Measurements from ENCODE around the gene CEP95.
A peak's percentile ranks its signal among the peaks of the same experiment; 100 is the strongest.
"Not testable (repeated sequence)": the region's sequence is repeated elsewhere in the genome, so short reads cannot be mapped to it uniquely, and the experiment has no call there.

CEP95 gene

GRCh38 chr17:64506576-64507412, at the start of gene CEP95:
Gene CEP95, plus strand, starts transcription at chr17:64506977. Its CDS starts 121 bp downstream, at chr17:64507098.
- Histone ChIP-seq H3K9ac (ENCODE audit: low read depth, low read length) (peak within 1 kb of the TSS; percentile 100), H3K27me3 (ENCODE audit: control insufficient read depth, insufficient read depth, low read length) (no peaks in the 10 kb centered on the region), H3K9me3 (ENCODE audit: control insufficient read depth, insufficient read depth, low read length) (no peaks in the 10 kb centered on the region), H3K27ac (ENCODE audit: low read depth, low read length) (peak within 1 kb of the TSS; percentile 98), H3K4me3 (ENCODE audit: low read depth, low read length) (peak within 1 kb of the TSS; percentile 90), H3K4me1 (ENCODE audit: control insufficient read depth, insufficient read depth, low read length) (peaks cover 16% of the 10 kb centered on the region; the same call in 1 of the 2 replicates), H3K36me3 (ENCODE audit: control insufficient read depth, insufficient read depth, low read length) (peaks cover 66% of the 10 kb centered on the region)

GRCh38 chr17:64457156-64457555, 49.6 kb upstream of the CEP95 start:
- no peak overlapping the region for H3K27ac ChIP-seq (ENCODE audit: low read depth, low read length)
- no peaks in the 10 kb centered on the region for H3K9me3 ChIP-seq (ENCODE audit: control insufficient read depth, insufficient read depth, low read length)
- H3K4me3 ChIP-seq (ENCODE audit: low read depth, low read length): no peak overlapping the region
- no peak overlapping the region for H3K9ac ChIP-seq (ENCODE audit: low read depth, low read length)
- no peaks in the 10 kb centered on the region for H3K27me3 ChIP-seq (ENCODE audit: control insufficient read depth, insufficient read depth, low read length)
- H3K36me3 ChIP-seq (ENCODE audit: control insufficient read depth, insufficient read depth, low read length): no peaks in the 10 kb centered on the region
- no peaks in the 10 kb centered on the region for H3K4me1 ChIP-seq (ENCODE audit: control insufficient read depth, insufficient read depth, low read length)

GRCh38 chr17:64458756-64459155, 48.0 kb upstream of the CEP95 start:
- no peak overlapping the region for H3K4me3 ChIP-seq (ENCODE audit: low read depth, low read length)
- H3K27ac ChIP-seq (ENCODE audit: low read depth, low read length): no peak overlapping the region
- H3K27me3 ChIP-seq (ENCODE audit: control insufficient read depth, insufficient read depth, low read length): no peaks in the 10 kb centered on the region
- no peaks in the 10 kb centered on the region for H3K36me3 ChIP-seq (ENCODE audit: control insufficient read depth, insufficient read depth, low read length)
- H3K9ac ChIP-seq (ENCODE audit: low read depth, low read length): no peak overlapping the region
- H3K9me3 ChIP-seq (ENCODE audit: control insufficient read depth, insufficient read depth, low read length): no peaks in the 10 kb centered on the region
- H3K4me1 ChIP-seq (ENCODE audit: control insufficient read depth, insufficient read depth, low read length): no peaks in the 10 kb centered on the region

GRCh38 chr17:64459284-64459747, 47.5 kb upstream of the CEP95 start:
- no peak overlapping the region for H3K27ac ChIP-seq (ENCODE audit: low read depth, low read length)
- H3K27me3 ChIP-seq (ENCODE audit: control insufficient read depth, insufficient read depth, low read length): no peaks in the 10 kb centered on the region
- H3K9ac ChIP-seq (ENCODE audit: low read depth, low read length): no peak overlapping the region
- no peaks in the 10 kb centered on the region for H3K9me3 ChIP-seq (ENCODE audit: control insufficient read depth, insufficient read depth, low read length)
- no peak overlapping the region for H3K4me3 ChIP-seq (ENCODE audit: low read depth, low read length)
- H3K4me1 ChIP-seq (ENCODE audit: control insufficient read depth, insufficient read depth, low read length): no peaks in the 10 kb centered on the region
- no peaks in the 10 kb centered on the region for H3K36me3 ChIP-seq (ENCODE audit: control insufficient read depth, insufficient read depth, low read length)

GRCh38 chr17:64459818-64460217, 47.0 kb upstream of the CEP95 start:
- H3K9ac ChIP-seq (ENCODE audit: low read depth, low read length); H3K4me3 ChIP-seq (ENCODE audit: low read depth, low read length); H3K36me3 ChIP-seq (ENCODE audit: control insufficient read depth, insufficient read depth, low read length); H3K27me3 ChIP-seq (ENCODE audit: control insufficient read depth, insufficient read depth, low read length); H3K27ac ChIP-seq (ENCODE audit: low read depth, low read length); H3K9me3 ChIP-seq (ENCODE audit: control insufficient read depth, insufficient read depth, low read length); H3K4me1 ChIP-seq (ENCODE audit: control insufficient read depth, insufficient read depth, low read length): not testable (repeated sequence)

GRCh38 chr17:64460955-64461354, 45.8 kb upstream of the CEP95 start:
- Histone ChIP-seq H3K9me3 (ENCODE audit: control insufficient read depth, insufficient read depth, low read length) (no peaks in the 10 kb centered on the region), H3K9ac (ENCODE audit: low read depth, low read length) (no peak overlapping the region), H3K27ac (ENCODE audit: low read depth, low read length) (no peak overlapping the region), H3K4me3 (ENCODE audit: low read depth, low read length) (no peak overlapping the region), H3K36me3 (ENCODE audit: control insufficient read depth, insufficient read depth, low read length) (no peaks in the 10 kb centered on the region), H3K4me1 (ENCODE audit: control insufficient read depth, insufficient read depth, low read length) (no peaks in the 10 kb centered on the region), H3K27me3 (ENCODE audit: control insufficient read depth, insufficient read depth, low read length) (no peaks in the 10 kb centered on the region)

GRCh38 chr17:64461788-64462187, 45.0 kb upstream of the CEP95 start:
- Histone ChIP-seq H3K4me3 (ENCODE audit: low read depth, low read length) (no peak overlapping the region), H3K4me1 (ENCODE audit: control insufficient read depth, insufficient read depth, low read length) (no peaks in the 10 kb centered on the region), H3K9ac (ENCODE audit: low read depth, low read length) (no peak overlapping the region), H3K9me3 (ENCODE audit: control insufficient read depth, insufficient read depth, low read length) (no peaks in the 10 kb centered on the region), H3K36me3 (ENCODE audit: control insufficient read depth, insufficient read depth, low read length) (no peaks in the 10 kb centered on the region), H3K27me3 (ENCODE audit: control insufficient read depth, insufficient read depth, low read length) (no peaks in the 10 kb centered on the region), H3K27ac (ENCODE audit: low read depth, low read length) (no peak overlapping the region)

- no peaks in the 10 kb centered on the region for H3K36me3 ChIP-seq (ENCODE audit: control insufficient read depth, insufficient read depth, low read length)
- no peak overlapping the region for H3K4me3 ChIP-seq (ENCODE audit: low read depth, low read length)
- peaks cover 7% of the 10 kb centered on the region for H3K4me1 ChIP-seq (ENCODE audit: control insufficient read depth, insufficient read depth, low read length)
- no peaks in the 10 kb centered on the region for H3K27me3 ChIP-seq (ENCODE audit: control insufficient read depth, insufficient read depth, low read length)
- H3K9ac ChIP-seq (ENCODE audit: low read depth, low read length): no peak overlapping the region
- no peaks in the 10 kb centered on the region for H3K9me3 ChIP-seq (ENCODE audit: control insufficient read depth, insufficient read depth, low read length)
- no peak overlapping the region for H3K27ac ChIP-seq (ENCODE audit: low read depth, low read length)
Observed at GRCh38 chr17:64466019-64466735, 40.6 kb upstream of the CEP95 start.

- not testable (repeated sequence) for H3K9ac ChIP-seq (ENCODE audit: low read depth, low read length); H3K27me3 ChIP-seq (ENCODE audit: control insufficient read depth, insufficient read depth, low read length); H3K27ac ChIP-seq (ENCODE audit: low read depth, low read length); H3K9me3 ChIP-seq (ENCODE audit: control insufficient read depth, insufficient read depth, low read length); H3K36me3 ChIP-seq (ENCODE audit: control insufficient read depth, insufficient read depth, low read length); H3K4me3 ChIP-seq (ENCODE audit: low read depth, low read length); H3K4me1 ChIP-seq (ENCODE audit: control insufficient read depth, insufficient read depth, low read length)
Observed at GRCh38 chr17:64466834-64467233, 39.9 kb upstream of the CEP95 start.

GRCh38 chr17:64470625-64471024, 36.2 kb upstream of the CEP95 start:
- no peak overlapping the region for H3K27ac ChIP-seq (ENCODE audit: low read depth, low read length)
- H3K9ac ChIP-seq (ENCODE audit: low read depth, low read length): no peak overlapping the region
- no peaks in the 10 kb centered on the region for H3K27me3 ChIP-seq (ENCODE audit: control insufficient read depth, insufficient read depth, low read length)
- no peaks in the 10 kb centered on the region for H3K36me3 ChIP-seq (ENCODE audit: control insufficient read depth, insufficient read depth, low read length)
- no peak overlapping the region for H3K4me3 ChIP-seq (ENCODE audit: low read depth, low read length)
- no peaks in the 10 kb centered on the region for H3K9me3 ChIP-seq (ENCODE audit: control insufficient read depth, insufficient read depth, low read length)
- H3K4me1 ChIP-seq (ENCODE audit: control insufficient read depth, insufficient read depth, low read length): peaks cover 7% of the 10 kb centered on the region

GRCh38 chr17:64471440-64471839, 35.3 kb upstream of the CEP95 start:
- H3K27me3 ChIP-seq (ENCODE audit: control insufficient read depth, insufficient read depth, low read length): no peaks in the 10 kb centered on the region
- H3K4me1 ChIP-seq (ENCODE audit: control insufficient read depth, insufficient read depth, low read length): peaks cover 7% of the 10 kb centered on the region
- no peaks in the 10 kb centered on the region for H3K36me3 ChIP-seq (ENCODE audit: control insufficient read depth, insufficient read depth, low read length)
- no peak overlapping the region for H3K27ac ChIP-seq (ENCODE audit: low read depth, low read length)
- H3K4me3 ChIP-seq (ENCODE audit: low read depth, low read length): no peak overlapping the region
- H3K9ac ChIP-seq (ENCODE audit: low read depth, low read length): no peak overlapping the region
- H3K9me3 ChIP-seq (ENCODE audit: control insufficient read depth, insufficient read depth, low read length): no peaks in the 10 kb centered on the region

Measured in HUES48 (cell line).